Globus pallidus (tissue), 1 donor: ENCODE results near the gene EPHA5.
A peak's percentile ranks its signal among the peaks of the same experiment; 100 is the strongest.

Experiments used
- DNase-seq: peaks from one replicate; pipeline ENCODE4 v3.0.0-alpha.2; 2015; ENCODE audit warnings: low spot score

The EPHA5 gene

DNA sequence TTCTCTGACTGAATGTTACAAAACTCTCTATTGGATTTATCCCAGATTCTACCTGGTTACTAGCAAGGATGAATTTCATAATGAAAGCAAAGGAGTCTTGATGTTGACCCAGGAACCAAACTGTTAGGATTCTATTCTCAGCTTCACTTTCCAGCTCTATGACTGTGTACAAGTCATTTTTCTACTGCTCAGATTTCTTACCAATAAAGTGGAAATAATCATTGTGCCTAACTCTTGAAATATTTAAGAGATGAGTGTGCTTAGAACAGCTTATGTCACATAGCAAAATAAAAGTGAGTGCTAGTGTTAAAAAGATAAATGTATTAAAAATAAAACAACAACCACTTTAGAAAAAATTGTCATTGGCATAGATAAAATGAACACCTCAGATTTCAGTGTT is 45.6 kb downstream of the EPHA5 start:
- no peak for DNase-seq

DNA sequence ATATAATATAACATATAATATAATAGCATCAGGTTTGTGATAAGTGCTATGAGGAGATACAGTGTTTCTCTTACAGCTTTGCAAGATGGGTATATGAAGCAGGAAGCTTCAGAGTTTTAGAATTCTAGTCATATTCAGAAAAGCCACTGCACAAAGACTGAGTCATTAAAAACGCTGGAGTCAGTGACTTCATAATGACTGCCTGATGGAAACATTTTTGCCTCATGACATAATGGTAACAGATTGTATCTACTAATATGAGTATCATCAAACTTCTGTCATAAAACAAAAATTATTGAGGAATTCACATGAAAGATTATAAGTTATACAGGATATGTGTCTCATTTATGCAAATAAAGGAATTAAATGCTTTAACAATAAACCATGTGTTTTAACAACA is 46.8 kb downstream of the EPHA5 start:
- no peak for DNase-seq

DNA sequence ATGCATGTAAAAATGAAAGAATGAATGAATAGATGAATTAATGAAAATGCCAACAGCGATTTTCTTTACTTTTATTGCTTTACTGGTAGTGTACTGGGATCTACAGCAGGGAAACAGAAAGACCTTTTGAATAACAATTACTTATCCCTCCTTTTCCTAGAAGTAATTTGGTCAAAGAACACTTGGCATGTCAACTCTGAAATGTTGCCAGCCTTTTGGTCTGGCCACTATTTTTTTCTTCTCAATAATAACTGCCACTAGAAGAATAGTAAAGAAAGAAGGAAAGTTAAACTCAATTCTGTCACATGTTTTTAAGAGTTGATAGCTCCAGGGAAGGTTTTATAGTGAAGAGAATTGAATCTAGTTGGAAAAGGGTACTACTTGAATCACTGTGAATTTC is 52.9 kb downstream of the EPHA5 start:
- DNase-seq: no peak

DNA sequence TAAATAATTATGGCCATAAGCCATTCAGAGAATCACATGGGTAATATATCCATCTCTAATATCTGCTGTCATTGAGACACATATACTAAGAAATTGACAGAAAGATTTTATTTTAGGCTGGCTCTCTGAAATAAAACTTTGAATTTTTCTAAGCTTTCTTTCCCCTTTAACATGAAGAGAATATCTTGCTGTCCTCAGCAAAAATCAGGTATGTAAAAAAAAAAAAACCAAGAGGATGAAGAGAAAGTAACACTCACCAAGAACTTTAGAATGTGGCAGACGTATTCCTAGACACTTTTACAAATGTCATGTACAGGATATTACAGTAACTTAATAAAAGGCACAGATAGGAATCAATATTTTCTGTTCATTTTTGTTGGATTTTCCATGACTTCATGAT is 65.8 kb downstream of the EPHA5 start:
- DNase-seq: no peak

DNA sequence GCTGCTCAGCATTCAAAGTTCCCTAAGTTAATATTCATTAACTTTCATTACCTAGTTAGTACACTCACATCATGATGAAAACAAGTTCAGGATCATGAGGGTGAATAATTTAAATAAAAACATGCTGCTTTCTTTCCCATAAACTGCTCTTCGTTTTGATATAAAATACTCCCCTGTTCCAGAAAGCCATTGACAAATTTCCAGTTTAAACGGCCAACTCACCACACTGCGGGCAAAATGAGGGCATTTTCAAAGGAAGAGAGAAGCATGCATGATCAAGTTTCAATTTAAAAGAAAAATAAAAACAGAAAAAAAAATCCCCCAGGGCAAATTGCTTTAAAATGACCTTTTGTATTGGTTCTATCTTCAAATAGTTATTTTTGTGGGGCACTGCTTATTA is 69.6 kb downstream of the EPHA5 start:
- DNase-seq: no peak

DNA sequence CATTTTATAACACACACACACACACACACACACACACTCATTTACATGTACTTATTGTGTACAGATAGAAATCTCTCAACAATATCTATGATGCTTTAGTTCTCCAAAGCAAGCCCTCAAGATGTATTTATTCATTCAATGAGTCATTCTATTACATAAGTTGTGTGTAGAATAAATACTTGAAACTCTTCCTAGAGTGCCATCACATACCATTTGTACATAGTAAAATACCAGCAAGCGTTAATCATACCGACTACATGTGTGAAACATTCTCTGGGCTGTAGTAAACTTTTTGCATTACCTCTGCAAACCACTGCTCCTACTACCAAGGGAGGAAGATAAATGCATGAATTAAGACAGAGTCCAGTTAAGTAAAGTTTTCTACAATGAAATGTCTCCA is 70.9 kb downstream of the EPHA5 start:
- DNase-seq: no peak

DNA sequence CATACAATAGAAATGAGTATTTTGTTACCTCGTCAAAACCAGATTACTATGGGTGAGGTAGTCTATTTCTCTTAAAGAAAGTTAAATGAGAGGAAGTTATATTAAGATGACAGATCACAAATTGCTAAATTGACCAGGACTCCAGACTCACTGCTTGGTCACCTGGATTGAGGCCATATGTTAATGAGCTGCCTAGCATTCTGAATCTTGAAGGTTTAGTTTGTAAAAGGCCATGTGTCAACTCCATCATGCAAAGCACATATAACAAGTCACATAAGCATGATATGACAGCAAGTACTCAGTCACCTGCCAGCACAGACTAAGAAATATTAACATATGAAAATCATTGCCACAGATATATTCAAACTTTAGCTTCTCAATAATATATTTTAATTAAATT is 72.6 kb downstream of the EPHA5 start:
- no peak for DNase-seq

DNA sequence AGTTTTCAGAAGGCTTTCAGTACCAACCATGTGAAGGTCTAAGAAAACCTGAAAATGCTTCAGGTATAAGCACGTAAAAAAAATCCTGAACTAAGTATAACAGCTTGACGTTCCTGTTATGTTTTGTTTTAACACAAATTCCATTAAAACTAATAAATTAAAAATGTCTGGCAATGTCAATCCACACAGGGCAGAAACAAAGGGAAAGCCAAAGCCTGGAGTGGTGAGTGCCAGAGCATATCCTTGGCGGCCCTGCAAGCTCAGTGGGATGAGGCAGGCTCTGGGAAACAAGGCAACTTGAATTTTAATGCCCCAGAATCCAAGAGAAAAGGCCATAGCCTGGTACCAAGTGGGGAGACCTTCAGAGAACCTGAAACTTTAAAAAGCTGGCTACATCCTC is 78.2 kb downstream of the EPHA5 start:
- DNase-seq: no peak

DNA sequence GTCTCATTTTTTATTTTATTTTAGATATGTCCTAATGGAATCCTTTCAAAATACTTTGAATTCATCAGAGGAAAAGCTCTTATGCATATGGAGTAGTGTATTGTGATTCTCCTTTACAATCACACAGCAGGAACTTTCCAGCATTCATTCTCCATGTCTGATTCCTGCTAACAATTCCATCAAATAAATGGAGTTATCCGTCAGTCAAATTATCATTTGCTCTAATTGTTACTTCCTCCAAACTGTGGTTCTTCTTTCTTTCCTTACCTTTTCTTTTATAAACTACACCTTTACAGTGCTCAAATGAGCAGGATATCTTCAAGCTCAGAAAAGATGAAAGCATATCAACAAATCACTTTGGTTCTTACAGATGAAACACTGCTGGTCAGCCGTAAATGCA is 80.4 kb downstream of the EPHA5 start:
- no peak for DNase-seq

DNA sequence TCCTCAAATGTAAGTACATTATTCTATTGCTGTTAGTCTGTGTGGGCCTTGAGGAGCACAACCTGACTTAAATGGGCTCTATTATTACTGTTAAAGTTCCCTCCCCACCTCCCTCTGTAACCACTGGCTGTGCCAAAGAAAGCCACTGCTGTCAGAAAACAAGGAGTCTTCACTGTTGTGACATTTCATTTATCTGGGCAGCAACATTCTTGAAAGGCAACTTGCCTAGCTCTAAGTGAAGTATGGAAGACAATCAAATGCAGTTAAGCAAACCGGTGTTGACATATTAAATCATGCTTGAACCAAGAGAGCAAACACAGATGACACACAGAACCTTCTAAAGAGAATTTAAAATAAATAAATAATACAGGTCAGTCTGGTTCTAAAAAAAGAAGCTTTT is 81.0 kb downstream of the EPHA5 start:
- no peak for DNase-seq

DNA sequence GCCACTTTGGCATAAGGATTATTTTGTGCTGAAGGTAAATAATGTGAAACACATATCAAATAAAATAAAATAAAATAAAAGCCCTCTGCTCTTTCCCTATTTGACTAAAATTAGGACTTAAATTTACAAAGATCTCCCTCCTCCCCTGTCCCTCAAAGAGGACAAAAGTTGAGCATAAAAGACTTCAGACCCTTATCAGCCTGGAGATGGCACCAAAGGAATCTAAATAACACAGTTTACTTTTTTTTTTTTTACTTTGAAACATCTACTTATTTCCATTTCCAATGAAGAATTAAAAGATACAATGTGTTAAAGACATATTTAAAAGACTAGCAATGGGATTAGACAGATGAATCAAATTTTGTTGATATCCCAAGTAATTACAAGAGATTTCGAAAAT is 89.7 kb downstream of the EPHA5 start:
- DNase-seq: no peak

DNA sequence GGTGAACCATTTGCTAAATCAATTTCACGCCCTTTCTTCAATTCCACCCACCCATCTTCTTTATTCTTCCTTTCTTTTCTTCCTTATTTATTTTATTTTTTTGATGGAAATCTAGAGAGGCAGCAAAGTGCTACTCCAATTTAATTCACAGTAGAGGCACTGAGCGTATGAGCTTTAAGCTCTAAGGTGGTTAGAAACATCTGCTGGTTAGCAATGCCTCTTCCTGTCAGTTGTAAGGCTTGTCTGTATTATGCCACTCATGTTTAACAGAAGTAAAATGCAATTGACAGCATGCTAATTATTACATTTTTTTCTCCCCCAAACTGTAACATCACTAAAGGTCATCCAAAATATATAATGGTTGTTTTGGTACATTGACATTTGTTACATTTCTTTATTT is 103.8 kb downstream of the EPHA5 start:
- no peak for DNase-seq

DNA sequence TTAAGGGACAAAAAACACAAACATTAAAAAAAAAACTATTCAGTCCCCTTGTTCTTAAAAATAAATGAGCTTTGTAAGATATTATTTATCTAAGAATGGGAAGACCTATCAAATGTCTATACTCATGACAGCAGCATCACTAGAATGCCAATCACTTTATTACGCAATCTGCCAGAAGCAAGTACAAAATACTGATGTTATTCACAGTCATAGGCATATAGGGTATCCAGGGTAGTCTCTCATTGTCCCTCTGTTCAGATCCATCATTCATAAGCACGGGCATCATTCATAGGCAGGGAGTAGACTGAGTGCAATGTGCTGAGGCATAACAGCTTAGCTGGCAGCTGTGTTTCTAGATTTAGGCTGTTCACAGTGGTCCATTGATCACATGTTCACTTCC is 109.1 kb downstream of the EPHA5 start:
- DNase-seq: no peak

DNA sequence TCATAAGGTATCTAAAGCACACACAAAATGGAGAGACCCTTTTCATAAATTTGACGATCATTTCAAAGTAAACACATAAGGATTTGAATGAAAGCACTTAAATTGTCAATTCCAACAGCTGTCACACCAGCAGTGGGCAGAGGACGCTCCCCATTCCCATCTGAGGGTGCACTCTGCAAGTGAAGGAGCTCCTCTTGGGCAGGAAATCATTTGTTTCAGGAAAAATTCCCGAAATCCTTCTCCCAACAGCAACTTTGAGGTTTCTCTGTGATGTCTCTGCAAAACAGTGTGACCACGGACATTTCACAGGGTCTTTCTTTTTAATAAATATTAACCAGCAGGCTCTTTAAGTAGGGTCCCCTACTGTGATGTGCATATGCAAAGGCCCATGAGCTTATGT is 111.0 kb downstream of the EPHA5 start:
- no peak for DNase-seq

DNA sequence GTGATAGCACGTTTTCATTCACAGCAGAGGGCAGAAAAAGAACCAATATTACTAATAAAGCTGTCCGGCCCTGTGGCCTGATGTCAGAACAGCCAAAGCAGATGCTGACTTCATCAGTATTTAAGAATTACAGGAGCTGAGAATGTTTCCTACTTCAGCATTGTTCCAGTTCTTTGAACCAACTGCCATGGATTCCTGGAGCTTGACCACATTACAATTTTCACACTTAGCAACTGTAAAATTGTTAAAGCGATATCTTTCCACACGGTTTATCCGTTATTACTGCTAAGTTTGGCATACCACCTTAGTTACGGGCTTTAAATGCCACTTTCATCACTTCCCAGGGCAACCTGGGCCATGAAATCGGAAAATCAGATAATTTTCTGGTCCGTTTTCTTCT is 118.2 kb downstream of the EPHA5 start:
- DNase-seq: no peak

DNA sequence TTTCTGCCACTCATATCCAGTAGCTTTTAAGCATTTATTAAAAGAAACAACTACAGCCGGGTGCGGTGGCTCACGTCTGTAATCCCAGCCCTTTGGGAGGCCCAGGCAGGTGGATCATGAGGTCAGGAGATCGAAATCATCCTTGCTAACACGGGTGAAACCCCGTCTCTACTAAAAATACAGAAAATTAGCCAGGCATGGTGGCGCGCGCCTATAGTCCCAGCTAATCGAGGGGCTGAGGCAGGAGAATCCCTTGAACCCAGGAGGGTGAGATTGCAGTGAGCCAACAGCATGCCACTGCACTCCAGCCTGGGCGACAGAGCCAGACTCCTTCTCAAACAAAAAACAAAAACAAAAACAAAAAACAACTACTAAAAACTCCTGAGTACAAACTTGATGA is 119.8 kb downstream of the EPHA5 start:
- DNase-seq: no peak

DNA sequence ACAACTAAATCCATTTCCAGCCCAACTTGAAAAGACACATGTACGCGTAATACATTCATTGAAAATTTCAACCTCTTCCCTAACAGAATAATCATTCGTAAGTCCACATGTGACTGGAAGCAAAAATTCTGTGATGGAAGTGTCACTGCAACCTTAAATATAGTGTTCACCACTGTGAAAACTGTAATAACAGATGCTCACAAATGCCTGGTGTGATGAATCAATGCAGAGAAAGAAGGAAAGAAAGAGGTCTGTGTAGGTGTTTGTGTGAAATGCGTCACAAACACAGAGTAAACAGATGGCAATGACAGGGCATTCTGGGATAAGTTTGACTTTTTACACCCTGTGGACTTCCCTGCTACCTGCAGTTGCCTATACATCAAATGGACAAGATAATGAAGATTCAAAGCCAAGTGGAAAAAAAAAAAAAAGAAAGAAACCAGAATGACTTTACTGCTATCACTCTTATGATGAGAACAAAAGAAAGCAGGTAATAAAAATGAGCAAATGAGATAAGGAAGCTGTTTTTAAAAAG is 123.3 kb downstream of the EPHA5 start:
- DNase-seq: no peak

DNA sequence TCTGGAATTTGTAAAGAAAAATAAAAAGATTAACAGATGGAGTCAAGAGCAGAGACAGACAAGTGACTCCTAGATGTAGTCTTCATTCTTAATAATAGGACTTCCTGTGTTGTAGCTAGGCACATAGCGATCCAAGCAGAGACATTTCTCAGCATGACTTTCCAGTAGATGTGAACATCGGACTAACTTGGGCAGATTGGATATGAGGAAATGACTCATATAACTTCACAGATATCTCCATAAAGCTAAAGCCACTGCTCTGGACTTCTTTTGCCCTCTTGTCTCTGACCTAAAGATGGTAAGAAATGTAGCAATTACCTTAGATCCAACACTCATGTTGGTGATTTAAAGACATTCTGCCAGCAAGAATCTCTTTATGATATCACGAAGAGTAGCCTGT is 131.7 kb downstream of the EPHA5 start:
- DNase-seq: no peak

DNA sequence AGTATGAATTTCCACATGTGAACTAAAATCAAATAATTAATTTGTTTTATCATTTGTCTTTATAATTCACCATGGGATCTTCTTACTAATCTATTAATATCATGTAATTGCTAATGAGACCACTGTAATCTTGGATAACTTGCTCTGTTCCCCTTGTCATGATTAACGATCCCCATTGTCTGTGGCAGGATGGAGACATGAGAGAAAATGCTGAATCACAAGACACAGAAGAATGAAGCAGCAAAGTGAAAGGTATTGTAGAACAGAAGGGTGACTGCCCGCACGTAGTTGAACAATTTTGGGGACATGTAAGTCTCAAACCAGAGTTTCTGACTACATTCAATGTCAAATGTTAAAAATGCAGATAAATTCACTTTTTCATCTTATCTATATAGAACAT is 135.2 kb downstream of the EPHA5 start:
- no peak for DNase-seq

DNA sequence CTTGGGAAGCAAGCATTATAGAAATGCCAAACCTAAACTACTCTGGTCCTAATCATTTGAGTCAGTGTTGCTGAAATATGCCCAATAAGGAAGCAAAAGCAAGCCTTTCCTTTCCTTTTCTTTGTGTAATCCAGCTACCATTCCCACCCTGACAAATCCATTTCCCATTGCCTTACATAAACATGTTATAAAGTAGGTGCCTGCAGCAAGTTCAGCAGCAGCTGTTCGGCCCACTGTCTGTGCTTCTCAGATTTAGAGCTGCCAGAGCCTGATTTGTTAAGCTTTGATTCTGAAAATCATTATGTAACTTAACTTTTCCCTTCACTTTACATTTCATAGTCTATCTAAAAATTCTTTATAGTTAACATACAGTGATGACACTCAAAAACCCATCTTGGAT is 148.6 kb downstream of the EPHA5 start:
- DNase-seq: no peak

DNA sequence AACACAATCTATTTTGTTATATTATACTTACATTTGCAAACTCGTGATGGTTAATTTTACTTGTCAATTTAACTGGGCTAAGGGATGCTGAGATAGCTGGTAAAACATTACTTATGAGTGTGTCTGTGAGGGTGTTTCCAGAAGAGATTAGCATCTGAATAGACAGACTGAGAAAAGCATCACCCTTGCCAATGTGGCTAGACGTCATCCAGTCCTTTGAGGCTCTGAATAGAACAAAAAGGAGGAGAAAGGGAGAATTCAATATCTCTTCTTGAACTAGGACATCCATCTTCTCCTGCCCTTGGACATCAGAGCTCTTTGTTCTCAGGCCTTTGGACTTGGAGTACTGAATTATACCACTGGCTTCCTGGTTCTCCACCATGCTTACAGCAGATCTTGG is 154.6 kb downstream of the EPHA5 start:
- peak; percentile 7 for DNase-seq

DNA sequence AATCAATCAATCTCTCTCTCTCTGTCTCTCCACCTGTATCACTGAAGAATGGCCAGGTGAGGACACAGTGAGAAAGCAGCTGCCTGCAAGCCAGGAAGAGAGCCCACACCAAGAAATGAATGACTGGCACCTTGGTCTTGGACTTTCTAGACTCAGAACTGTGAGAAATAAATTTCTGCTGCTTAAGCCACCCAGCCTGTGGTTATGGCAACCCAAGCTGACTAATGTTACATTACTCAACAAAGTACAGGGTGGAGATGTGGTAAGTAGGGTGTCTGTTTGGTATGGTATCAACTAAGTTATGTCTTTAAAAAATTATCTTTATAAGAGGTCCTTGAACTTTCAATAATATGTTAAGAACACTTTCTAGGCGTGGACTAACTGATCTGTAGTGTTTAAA is 159.3 kb downstream of the EPHA5 start:
- no peak for DNase-seq

DNA sequence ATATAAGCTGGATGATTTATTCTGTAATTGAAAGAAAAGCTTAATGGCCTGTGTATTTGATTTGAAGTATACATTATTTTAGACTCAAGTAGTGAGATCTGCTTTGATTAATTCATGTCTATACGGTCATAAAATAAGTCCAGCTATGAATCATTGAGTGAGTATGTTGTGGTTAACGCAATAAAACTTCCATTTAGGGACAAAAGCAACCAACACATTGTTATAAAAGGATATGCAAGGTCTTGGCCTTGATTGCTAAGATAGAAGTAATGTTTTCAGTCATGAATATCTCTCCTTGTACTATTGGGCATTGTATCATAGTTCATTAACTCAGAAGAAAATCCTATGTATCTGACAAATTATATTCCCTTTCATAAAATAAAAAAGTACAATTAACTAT is 162.1 kb downstream of the EPHA5 start:
- no peak for DNase-seq

DNA sequence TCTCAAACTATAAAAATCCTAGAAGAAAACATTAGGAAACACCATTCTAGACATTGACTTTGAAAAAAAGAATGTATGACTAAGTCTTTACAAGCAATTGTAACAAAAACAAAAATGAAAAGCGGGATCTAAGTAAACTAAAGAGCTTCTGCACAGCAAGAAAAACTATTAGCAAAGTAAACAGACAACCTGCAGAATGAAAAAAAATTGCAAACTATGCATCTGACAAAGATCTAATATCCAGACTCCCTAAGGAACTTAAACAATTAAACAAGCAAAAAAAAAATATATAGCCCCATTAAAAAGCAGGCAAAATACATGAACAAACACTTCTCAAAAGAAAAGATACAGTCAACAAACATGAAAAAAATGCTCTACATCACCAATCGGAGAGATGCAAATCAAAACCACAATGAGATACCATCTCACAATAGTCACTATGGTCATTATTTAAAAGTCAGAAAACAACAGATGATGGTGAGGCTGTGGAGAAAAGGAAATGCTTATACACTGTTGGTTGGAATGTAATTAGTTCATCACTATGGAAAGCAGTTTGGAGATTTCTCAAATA is 168.1 kb downstream of the EPHA5 start:
- DNase-seq: no peak

DNA sequence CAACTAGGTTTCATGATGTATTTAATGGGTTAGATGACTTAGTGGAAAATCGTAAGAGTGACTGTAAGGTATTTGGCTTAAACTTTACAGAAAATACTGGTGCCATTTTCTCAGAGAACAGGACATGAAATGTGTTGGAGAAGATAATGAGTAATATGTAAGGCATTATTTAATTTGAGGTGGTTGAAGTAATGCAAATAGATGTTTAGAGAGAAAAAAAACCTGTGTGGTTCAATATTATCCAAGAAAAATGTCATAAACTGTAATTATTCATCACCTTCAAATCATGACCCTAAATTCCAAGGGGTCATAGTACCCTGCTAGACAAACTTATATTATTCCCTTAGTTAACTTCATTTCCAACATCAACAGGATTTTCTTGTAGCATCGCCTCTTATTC is 171.7 kb downstream of the EPHA5 start:
- DNase-seq: no peak
